ENCODE measurements around the gene PRKCB. TPM values are rescaled to one million over a fixed set of nuclear protein-coding genes. Genes with fewer than 3 reads are reported as not detected.

Gene PRKCB
- polyA plus RNA-seq, 1 experiment: not detected

- DNase-seq (ENCODE audit: low read depth, low spot score): no peak
- no peak overlapping the region for H3K4me3 ChIP-seq (ENCODE audit: low read depth, low read length)
- H3K9me3 ChIP-seq (ENCODE audit: control insufficient read depth, insufficient read depth, low read length): no peaks in the 10 kb centered on the region
- no peak for TF ChIP-seq CTCF (IDR thresholded peaks at IDR 0.05; ENCODE audit: low read depth, low read length)
- POLR2A ChIA-PET: no interaction called here
- no peaks in the 10 kb centered on the region for H3K27me3 ChIP-seq (ENCODE audit: control insufficient read depth, insufficient read depth, low read length)
- CTCF ChIA-PET: no interaction called here
- H3K27ac ChIP-seq (ENCODE audit: low read depth, low read length): no peak overlapping the region
These were observed 26.8 kb downstream of the PRKCB start for GRCh38 chr16:23862556-23862955.

GRCh38 chr16:23863511-23864422, 28.0 kb downstream of the PRKCB start:
- Histone ChIP-seq H3K9me3 (ENCODE audit: control insufficient read depth, insufficient read depth, low read length) (no peaks in the 10 kb centered on the region), H3K4me3 (ENCODE audit: low read depth, low read length) (no peak overlapping the region), H3K27me3 (ENCODE audit: control insufficient read depth, insufficient read depth, low read length) (no peaks in the 10 kb centered on the region), H3K27ac (ENCODE audit: low read depth, low read length) (no peak overlapping the region)
- CTCF ChIA-PET: interaction anchor here (0.5 kb wide), 1 partner anchor 15 kb away, joined by 4 read pairs; no protein-coding TSS in a partner anchor
- DNase-seq (ENCODE audit: low read depth, low spot score): no peak
- no peak for TF ChIP-seq CTCF (IDR thresholded peaks at IDR 0.05; ENCODE audit: low read depth, low read length)
- POLR2A ChIA-PET: no interaction called here

GRCh38 chr16:23865853-23866252, 30.1 kb downstream of the PRKCB start:
- H3K27me3 ChIP-seq (ENCODE audit: control insufficient read depth, insufficient read depth, low read length): no peaks in the 10 kb centered on the region
- no peak overlapping the region for H3K4me3 ChIP-seq (ENCODE audit: low read depth, low read length)
- no peak for DNase-seq (ENCODE audit: low read depth, low spot score)
- H3K9me3 ChIP-seq (ENCODE audit: control insufficient read depth, insufficient read depth, low read length): no peaks in the 10 kb centered on the region
- POLR2A ChIA-PET: no interaction called here
- TF ChIP-seq CTCF (IDR thresholded peaks at IDR 0.05; ENCODE audit: low read depth, low read length): no peak
- CTCF ChIA-PET: no interaction called here
- no peak overlapping the region for H3K27ac ChIP-seq (ENCODE audit: low read depth, low read length)

- CTCF ChIA-PET: no interaction called here
- no peak for TF ChIP-seq CTCF (IDR thresholded peaks at IDR 0.05; ENCODE audit: low read depth, low read length)
- Histone ChIP-seq H3K27me3 (ENCODE audit: control insufficient read depth, insufficient read depth, low read length) (no peaks in the 10 kb centered on the region), H3K4me3 (ENCODE audit: low read depth, low read length) (no peak overlapping the region), H3K9me3 (ENCODE audit: control insufficient read depth, insufficient read depth, low read length) (no peaks in the 10 kb centered on the region), H3K27ac (ENCODE audit: low read depth, low read length) (no peak overlapping the region)
- POLR2A ChIA-PET: no interaction called here
- no peak for DNase-seq (ENCODE audit: low read depth, low spot score)
These were observed 30.8 kb downstream of the PRKCB start for GRCh38 chr16:23866621-23867020.

GRCh38 chr16:23867566-23867965, 31.8 kb downstream of the PRKCB start:
- H3K27me3 ChIP-seq (ENCODE audit: control insufficient read depth, insufficient read depth, low read length): no peaks in the 10 kb centered on the region
- CTCF ChIA-PET: no interaction called here
- no peaks in the 10 kb centered on the region for H3K9me3 ChIP-seq (ENCODE audit: control insufficient read depth, insufficient read depth, low read length)
- no peak overlapping the region for H3K4me3 ChIP-seq (ENCODE audit: low read depth, low read length)
- no peak overlapping the region for H3K27ac ChIP-seq (ENCODE audit: low read depth, low read length)
- POLR2A ChIA-PET: no interaction called here
- no peak for DNase-seq (ENCODE audit: low read depth, low spot score)
- TF ChIP-seq CTCF (IDR thresholded peaks at IDR 0.05; ENCODE audit: low read depth, low read length): no peak

All from AG04450 (cell line).